CD4-positive, alpha-beta T cell treated with Interleukin-6 at 100 ng/mL for 8 hours (primary cell): ENCODE data around the gene POLR1C.
"Not testable (repeated sequence)": the region's sequence is repeated elsewhere in the genome, so short reads cannot be mapped to it uniquely, and the experiment has no call there.

ENCODE experiments used
- DNase-seq: peaks from one replicate; pipeline ENCODE4 v3.0.0-alpha.2; 2020; ENCODE audit warnings: mixed read lengths, low spot score

Gene POLR1C

GRCh38 chr6:43493230-43493629 lies 23.7 kb upstream of the POLR1C start:
- no peak for DNase-seq

GRCh38 chr6:43493833-43494232 lies 23.1 kb upstream of the POLR1C start:
- DNase-seq, result no peak

- no peak for DNase-seq
Observed at GRCh38 chr6:43494321-43494720, 22.6 kb upstream of the POLR1C start.

GRCh38 chr6:43494766-43495165 lies 22.1 kb upstream of the POLR1C start:
- no peak for DNase-seq

GRCh38 chr6:43495409-43495941 lies 21.4 kb upstream of the POLR1C start:
- peak; percentile 31 for DNase-seq

GRCh38 chr6:43496370-43497128 lies 20.3 kb upstream of the POLR1C start:
- DNase-seq, result no peak

- no peak for DNase-seq
Observed at GRCh38 chr6:43497129-43497396, 19.8 kb upstream of the POLR1C start.

GRCh38 chr6:43497689-43498088 lies 19.2 kb upstream of the POLR1C start:
- no peak for DNase-seq

GRCh38 chr6:43498291-43498690 lies 18.6 kb upstream of the POLR1C start:
- not testable (repeated sequence) for DNase-seq

GRCh38 chr6:43499028-43499815 lies 17.7 kb upstream of the POLR1C start:
- no peak for DNase-seq

GRCh38 chr6:43500921-43501320 lies 16.0 kb upstream of the POLR1C start:
- no peak for DNase-seq

GRCh38 chr6:43502666-43503065 lies 14.2 kb upstream of the POLR1C start:
- no peak for DNase-seq

- no peak for DNase-seq
Observed at GRCh38 chr6:43503443-43503842, 13.4 kb upstream of the POLR1C start.

GRCh38 chr6:43504756-43505593 lies 11.9 kb upstream of the POLR1C start:
- no peak for DNase-seq

GRCh38 chr6:43505718-43506117 lies 11.2 kb upstream of the POLR1C start:
- no peak for DNase-seq

GRCh38 chr6:43506171-43506570 lies 10.7 kb upstream of the POLR1C start:
- no peak for DNase-seq

- peak; percentile 76 for DNase-seq
Observed at GRCh38 chr6:43506667-43507471, 10.0 kb upstream of the POLR1C start.

GRCh38 chr6:43508481-43509141 lies 8.3 kb upstream of the POLR1C start:
- no peak for DNase-seq

GRCh38 chr6:43509142-43509983 lies 7.5 kb upstream of the POLR1C start:
- no peak for DNase-seq
